Measurements from ENCODE around the gene NMNAT3. TPM values are rescaled to one million over a fixed set of nuclear protein-coding genes. Genes with fewer than 3 reads are reported as not detected.

The NMNAT3 gene
- total RNA-seq, 1 donor from 2014 or later: 2.0 TPM

GRCh38 chr3:139687431-139687830 is 9.7 kb upstream of the NMNAT3 start:
- Mint-ChIP-seq H3K27me3 (ENCODE audit: low read depth) (peaks cover 39% of the 10 kb centered on the region), H3K36me3 (ENCODE audit: low read depth) (no peaks in the 10 kb centered on the region), H3K4me1 (ENCODE audit: low read depth) (no peaks in the 10 kb centered on the region)

GRCh38 chr3:139686624-139687023 is 8.9 kb upstream of the NMNAT3 start:
- Mint-ChIP-seq H3K4me1 (ENCODE audit: low read depth) (no peaks in the 10 kb centered on the region), H3K4me3 (ENCODE audit: unreplicated experiment) (no peak overlapping the region), H3K36me3 (ENCODE audit: low read depth) (no peaks in the 10 kb centered on the region), H3K27ac (ENCODE audit: unreplicated experiment) (no peak overlapping the region), H3K9me3 (ENCODE audit: low read depth) (peaks cover 10% of the 10 kb centered on the region), H3K27me3 (ENCODE audit: low read depth) (peaks cover 35% of the 10 kb centered on the region)
- DNase-seq (ENCODE audit: low spot score): no peak
- TF ChIP-seq CTCF (IDR thresholded peaks at IDR 0.05): no peak

More at GRCh38 chr3:139687431-139687830, 9.7 kb upstream of the NMNAT3 start:
- H3K4me3 Mint-ChIP-seq (ENCODE audit: unreplicated experiment): no peak overlapping the region
- TF ChIP-seq CTCF (IDR thresholded peaks at IDR 0.05): no peak
- H3K9me3 Mint-ChIP-seq (ENCODE audit: low read depth): peaks cover 10% of the 10 kb centered on the region
- no peak overlapping the region for H3K27ac Mint-ChIP-seq (ENCODE audit: unreplicated experiment)
- DNase-seq (ENCODE audit: low spot score): no peak

GRCh38 chr3:139686206-139686605 is 8.4 kb upstream of the NMNAT3 start:
- H3K4me3 Mint-ChIP-seq (ENCODE audit: unreplicated experiment): no peak overlapping the region
- DNase-seq (ENCODE audit: low spot score): no peak
- no peak overlapping the region for H3K27ac Mint-ChIP-seq (ENCODE audit: unreplicated experiment)
- H3K4me1 Mint-ChIP-seq (ENCODE audit: low read depth): no peaks in the 10 kb centered on the region
- H3K36me3 Mint-ChIP-seq (ENCODE audit: low read depth): no peaks in the 10 kb centered on the region
- no peak for TF ChIP-seq CTCF (IDR thresholded peaks at IDR 0.05)
- peaks cover 10% of the 10 kb centered on the region for H3K9me3 Mint-ChIP-seq (ENCODE audit: low read depth)
- H3K27me3 Mint-ChIP-seq (ENCODE audit: low read depth): peaks cover 33% of the 10 kb centered on the region

- Mint-ChIP-seq H3K27ac (ENCODE audit: unreplicated experiment) (no peak overlapping the region), H3K4me3 (ENCODE audit: unreplicated experiment) (no peak overlapping the region), H3K4me1 (ENCODE audit: low read depth) (peaks cover 3% of the 10 kb centered on the region), H3K27me3 (ENCODE audit: low read depth) (peaks cover 1% of the 10 kb centered on the region), H3K36me3 (ENCODE audit: low read depth) (no peaks in the 10 kb centered on the region), H3K9me3 (ENCODE audit: low read depth) (peaks cover 4% of the 10 kb centered on the region)
- DNase-seq (ENCODE audit: low spot score): no peak
- no peak for TF ChIP-seq CTCF (IDR thresholded peaks at IDR 0.05)
Observed at GRCh38 chr3:139679220-139679775, 1.5 kb upstream of the NMNAT3 start.

DNA sequence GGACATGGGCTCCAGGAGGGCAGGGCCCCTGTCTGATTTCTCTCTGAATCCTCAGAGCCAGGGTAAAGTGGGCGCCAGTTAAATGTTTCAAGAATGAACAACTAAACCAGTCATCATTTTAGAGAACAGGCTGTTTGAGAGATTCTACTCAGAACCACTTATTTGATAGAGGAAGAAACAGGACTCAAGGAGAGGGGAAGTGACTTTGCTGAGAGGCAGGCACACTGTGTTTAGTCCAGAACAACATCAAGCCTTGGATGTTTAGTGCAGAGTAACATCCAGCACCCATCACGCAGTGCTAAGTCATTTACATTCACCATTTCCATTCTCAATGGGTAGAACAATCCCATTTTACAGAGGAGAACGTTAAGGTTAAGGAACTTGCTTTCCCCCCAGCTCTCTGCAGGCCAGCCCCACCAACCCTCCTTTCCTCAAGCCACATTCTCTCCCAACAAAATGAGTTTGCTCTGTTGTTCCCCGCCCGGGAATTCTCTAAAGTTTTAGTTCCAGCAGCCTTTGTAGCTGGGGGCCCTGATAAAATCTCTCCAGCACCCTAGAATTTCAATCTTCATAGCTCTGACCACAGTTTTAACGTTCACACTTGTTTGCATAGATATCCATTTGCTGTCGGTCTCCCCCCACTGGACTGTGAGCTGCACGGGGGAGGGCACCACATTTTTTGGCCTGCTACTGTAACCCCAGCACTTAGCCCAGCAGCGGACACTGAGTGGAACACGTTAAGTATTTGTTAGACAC is 962 bp downstream of the NMNAT3 start:
- Mint-ChIP-seq H3K27ac (ENCODE audit: unreplicated experiment) (no peak overlapping the region), H3K27me3 (ENCODE audit: low read depth) (peaks cover 3% of the 10 kb centered on the region)
- no peak for DNase-seq (ENCODE audit: low spot score)

More for the DNA sequence above, 962 bp downstream of the NMNAT3 start:
- no peaks in the 10 kb centered on the region for H3K36me3 Mint-ChIP-seq (ENCODE audit: low read depth)
- peaks cover 3% of the 10 kb centered on the region for H3K4me1 Mint-ChIP-seq (ENCODE audit: low read depth)
- H3K9me3 Mint-ChIP-seq (ENCODE audit: low read depth): no peaks in the 10 kb centered on the region
- H3K4me3 Mint-ChIP-seq (ENCODE audit: unreplicated experiment): peak overlapping the region; percentile 75
- no peak for TF ChIP-seq CTCF (IDR thresholded peaks at IDR 0.05)

Measured in chondrocyte (in vitro differentiated cells).